A549 (cell line): Measurements from ENCODE around the gene IPMK. TPM values are rescaled to one million over a fixed set of nuclear protein-coding genes. Genes with fewer than 3 reads are reported as not detected.

Source experiments
- ATAC-seq, 2 experiments: fragments of 200-7000 bp in 1 of 2; fragments of >200 bp in 1 of 2; cut with Nextera tagmentation in 1 of 2; cut with Tn5 transposase in 1 of 2; 3 replicates each; pipeline versions ENCODE4 v1.8.0 to v1.9.1; 2018 to 2020; ENCODE audit warnings: mild to moderate bottlenecking in 1 of 2, moderate library complexity in 1 of 2
- CTCF ChIA-PET: fragments of 300-600 bp; sonication (Branson Sonifier 250); formaldehyde crosslinking; extraction: SDS; loops from one replicate; lab custom pipeline; 2021; ENCODE audit warnings: antibody characterized with exemption, inconsistent platforms; lab: Yijun Ruan, JAX
- POLR2A ChIA-PET: fragments of 350-600 bp; formaldehyde crosslinking; extraction: SDS; loops from one replicate; lab custom pipeline; 2021; ENCODE audit warnings: antibody characterized with exemption, inconsistent platforms; lab: Yijun Ruan, JAX
- DNase-seq, 2 experiments: peaks; one replicate each; pipeline versions ENCODE4 v3.0.0 to v3.0.0-alpha.2; 2011 to 2016; ENCODE audit warnings: low read depth in 1 of 2, low spot score in 1 of 2
- FAIRE-seq: peaks from 2 replicates; lab custom pipeline; 2011; peaks lifted over from hg19 to GRCh38; lab: Jason Lieb, UNC
- H3K27ac ChIP-seq, 2 experiments: fragments of >200 bp; sonication (Bioruptor Twin); formaldehyde crosslinking; 3 replicates each; pipeline ENCODE4 v1.5.1; 2016 to 2017
- H3K4me1 ChIP-seq: fragments of >200 bp; sonication (Bioruptor Twin); formaldehyde crosslinking; 3 replicates; pipeline ENCODE4 v1.6.1; 2016
- H3K4me2 ChIP-seq: fragments of >200 bp; sonication (Bioruptor Twin); formaldehyde crosslinking; 3 replicates; pipeline ENCODE4 v1.6.1; 2016
- H3K4me3 ChIP-seq: fragments of >200 bp; sonication (Bioruptor Twin); formaldehyde crosslinking; 3 replicates; pipeline ENCODE4 v1.5.1; 2016
- H3K9me3 ChIP-seq: fragments of >200 bp; sonication (Bioruptor Twin); formaldehyde crosslinking; 3 replicates; pipeline ENCODE4 v1.6.1; 2016
- ATOH8 ChIP-seq: fragments of 250-450 bp; sonication (Bioruptor Pico); IDR thresholded peaks from 2 replicates; pipeline ENCODE4 v1.5.0; 2020; ENCODE audit warnings: low read depth, mild to moderate bottlenecking, moderate library complexity
- E2F6 ChIP-seq: IDR thresholded peaks from 2 replicates; pipeline ENCODE4 v1.6.1; 2012; ENCODE audit warnings: low read depth, borderline replicate concordance
- EHMT2 ChIP-seq: fragments of 200-600 bp; sonication (generic); IDR thresholded peaks from 2 replicates; pipeline ENCODE4 v1.6.1; 2016; ENCODE audit warnings: antibody characterized with exemption, low read depth, mild to moderate bottlenecking, moderate library complexity
- ELK1 ChIP-seq: fragments of 150-350 bp; IDR thresholded peaks from 2 replicates; pipeline ENCODE4 v1.6.1; 2014; ENCODE audit warnings: low read depth, mild to moderate bottlenecking, low read length
- FOXS1 ChIP-seq: fragments of 250-450 bp; sonication (Bioruptor Pico); IDR thresholded peaks from 2 replicates; pipeline ENCODE4 v1.5.0; 2020; ENCODE audit warnings: mild to moderate bottlenecking, moderate library complexity
- HDAC2 ChIP-seq: fragments of 200-600 bp; sonication (generic); IDR thresholded peaks from 2 replicates; pipeline ENCODE4 v1.6.1; 2016
- HES2 ChIP-seq: fragments of >200 bp; sonication (Bioruptor Twin); formaldehyde crosslinking; IDR thresholded peaks from 2 replicates; pipeline ENCODE4 v1.6.1; 2016
- HOXB13 ChIP-seq: fragments of 250-450 bp; sonication (Bioruptor Pico); IDR thresholded peaks from 2 replicates; pipeline ENCODE4 v1.5.0; 2020; ENCODE audit warnings: low read depth, mild to moderate bottlenecking, moderate library complexity
- HOXB5 ChIP-seq: fragments of 250-450 bp; sonication (Bioruptor Pico); IDR thresholded peaks from 2 replicates; pipeline ENCODE4 v1.5.0; 2020; ENCODE audit warnings: mild to moderate bottlenecking, moderate library complexity
- KDM1A ChIP-seq: fragments of 200-600 bp; sonication (generic); IDR thresholded peaks from 2 replicates; pipeline ENCODE4 v1.6.1; 2016; ENCODE audit warnings: low read depth, mild to moderate bottlenecking
- MAX ChIP-seq: IDR thresholded peaks from 2 replicates; pipeline ENCODE4 v1.6.1; 2012
- MYC ChIP-seq: IDR thresholded peaks from 2 replicates; pipeline ENCODE4 v1.6.1; 2012; ENCODE audit warnings: mild to moderate bottlenecking, inconsistent platforms, low read length, improper control_type of control experiment, borderline replicate concordance
- NPAS2 ChIP-seq: fragments of 250-450 bp; sonication (Bioruptor Pico); IDR thresholded peaks from 2 replicates; pipeline ENCODE4 v1.8.0; 2022; ENCODE audit warnings: mild to moderate bottlenecking, moderate library complexity, borderline replicate concordance
- NR3C1 ChIP-seq: fragments of >200 bp; sonication (Bioruptor Twin); formaldehyde crosslinking; IDR thresholded peaks from 3 replicates; pipeline ENCODE4 v1.6.1; 2017
- PHF8 ChIP-seq: fragments of 200-600 bp; sonication (generic); IDR thresholded peaks from 2 replicates; pipeline ENCODE4 v1.6.1; 2016; ENCODE audit warnings: low read depth, mild to moderate bottlenecking, antibody characterized with exemption, moderate library complexity, borderline replicate concordance
- POLR2A ChIP-seq: IDR thresholded peaks from 2 replicates; pipeline ENCODE4 v1.6.1; 2012; ENCODE audit warnings: mild to moderate bottlenecking, low read length
- RAD21 ChIP-seq, 2 experiments: fragments of >200 bp in 1 of 2; sonication (Bioruptor Twin) in 1 of 2; formaldehyde crosslinking in 1 of 2; IDR thresholded peaks in 1 of 2; conservative IDR thresholded peaks in 1 of 2; 2 replicates in 1 of 2; 3 replicates in 1 of 2; pipeline ENCODE4 v1.6.1; 2012 to 2018; ENCODE audit warnings: inconsistent platforms in 1 of 2
- RCOR1 ChIP-seq: fragments of 150-350 bp; IDR thresholded peaks from 2 replicates; pipeline ENCODE4 v1.6.1; 2014; ENCODE audit warnings: antibody characterized with exemption, low read length, low read depth
- RFX5 ChIP-seq: fragments of 450-650 bp; IDR thresholded peaks from 2 replicates; pipeline ENCODE4 v1.7.1; 2014; ENCODE audit warnings: antibody characterized with exemption, mild to moderate bottlenecking, moderate library complexity
- RNF2 ChIP-seq: fragments of 200-600 bp; sonication (generic); IDR thresholded peaks from 2 replicates; pipeline ENCODE4 v1.6.1; 2016; ENCODE audit warnings: low read depth, mild to moderate bottlenecking, antibody characterized with exemption, moderate library complexity, borderline replicate concordance
- TFCP2L1 ChIP-seq: fragments of 250-450 bp; sonication (Bioruptor Pico); IDR thresholded peaks from 2 replicates; pipeline ENCODE4 v1.5.0; 2021; ENCODE audit warnings: mild to moderate bottlenecking
- TP53 ChIP-seq: fragments of 250-450 bp; sonication (Bioruptor Pico); IDR thresholded peaks from 2 replicates; pipeline ENCODE4 v1.5.0; 2021; ENCODE audit warnings: mild to moderate bottlenecking, moderate library complexity
- ZFP36 ChIP-seq: fragments of 450-650 bp; IDR thresholded peaks from 2 replicates; pipeline ENCODE4 v1.6.1; 2014; ENCODE audit warnings: borderline replicate concordance; ENCODE audit not compliant: partially characterized antibody
- ZNF302 ChIP-seq: fragments of 250-450 bp; sonication (Bioruptor Pico); IDR thresholded peaks from 2 replicates; pipeline ENCODE4 v1.9.0; 2021; ENCODE audit warnings: inconsistent platforms, mild to moderate bottlenecking, moderate library complexity
- ZSCAN20 ChIP-seq: fragments of 250-450 bp; sonication (Bioruptor Pico); IDR thresholded peaks from 2 replicates; pipeline ENCODE4 v1.8.0; 2022; ENCODE audit warnings: mild to moderate bottlenecking, moderate library complexity
- WGBS: methylation state at CpG from one replicate; pipeline ENCODE4 v1.1.6; 2017; ENCODE audit errors: missing lambda C conversion rate; 5-methylcytosine and 5-hydroxymethylcytosine counted together
- polyA plus RNA-seq, 4 experiments: library from polyadenylated mRNA; depleted of rRNA in 3 of 4; stranded (reverse); fragments of >200 nt; fragmentation: RNase III in 1 of 4; extraction: RNeasy Plus Mini Kit Qiagen cat#74134 plus additional on column Dnase treatment in 1 of 4; gene quantifications; 2 replicates in 3 of 4; 3 replicates in 1 of 4; pipeline ENCODE4 v1.2.3, GENCODE V29; 2011 to 2017

Gene IPMK
- polyA plus RNA-seq, 2 of the 4 experiments (the other 2 are of a cell fraction), result 2.9 to 5.6 TPM

GRCh38 chr10:58302254-58302653, 34.6 kb upstream of the IPMK start:
- H3K4me1 ChIP-seq, result no peaks in the 10 kb centered on the region
- ChIA-PET CTCF (interaction anchor here (2.1 to 6.2 kb wide), 3 partner anchors 11 to 125 kb away, joined by 9 to 71 read pairs (median 32); partner anchors contain the start of gene TFAM), POLR2A (no interaction called here)
- H3K4me2 ChIP-seq, result no peak overlapping the region
- H3K9me3 ChIP-seq, result no peaks in the 10 kb centered on the region
- WGBS, result 23% methylated on average over 2 of the region's 2 CpGs
- no peak overlapping the region for H3K27ac ChIP-seq
- no peak overlapping the region for H3K4me3 ChIP-seq
- no peak for ATAC-seq
- TF ChIP-seq NPAS2 (CRISPR knock-in tag) (no peak), ATOH8 (no peak), HOXB13 (CRISPR knock-in tag) (no peak), FOXS1 (CRISPR knock-in tag) (no peak), RAD21 (conservative IDR thresholded peaks at IDR 0.05 in 1 of 2, IDR thresholded peaks at IDR 0.05 in 1 of 2) (no peak), HOXB5 (CRISPR knock-in tag) (no peak), ZSCAN20 (CRISPR knock-in tag) (no peak), POLR2A (no peak), EHMT2 (no peak), RCOR1 (no peak), NR3C1 (no peak), ELK1 (no peak), E2F6 (no peak)
- no peak for FAIRE-seq
- no peak for DNase-seq

- ATAC-seq, result no peak
- POLR2A ChIA-PET, result no interaction called here
- Histone ChIP-seq H3K9me3 (no peaks in the 10 kb centered on the region), H3K27ac (no peak overlapping the region), H3K4me3 (no peak overlapping the region), H3K4me2 (no peak overlapping the region), H3K4me1 (no peaks in the 10 kb centered on the region)
- DNase-seq, result no peak
- CTCF ChIA-PET, result interaction anchor here (0.9 to 6.2 kb wide), 13 partner anchors 7 to 124 kb away, joined by 3 to 71 read pairs (median 7); partner anchors contain the start of gene TFAM
- TF ChIP-seq RNF2 (no peak), HES2 (no peak), ZSCAN20 (CRISPR knock-in tag) (no peak), TP53 (no peak), PHF8 (no peak), MYC (no peak), NR3C1 (no peak), ZNF302 (no peak), RFX5 (no peak), MAX (no peak), ZFP36 (no peak), HDAC2 (no peak), ELK1 (no peak), KDM1A (no peak), TFCP2L1 (CRISPR knock-in tag) (no peak), E2F6 (no peak)
- FAIRE-seq, result no peak
Measured at GRCh38 chr10:58300676-58301075, 33.0 kb upstream of the IPMK start.
